CD4-positive, alpha-beta T cell (primary cell): ENCODE measurements around the gene GOLGA6L26. TPM values are rescaled to one million over a fixed set of nuclear protein-coding genes. Genes with fewer than 3 reads are reported as not detected.

Experiments
- total RNA-seq, 174 experiments: library from RNA in 2 of 174; stranded (reverse) in 2 of 174; gene quantifications; one replicate each; pipeline ENCODE4 v1.2.3 and lab custom pipeline; 2021 to 2026

The GOLGA6L26 gene
- total RNA-seq, 2 experiments from 2014 or later, result not detected

Other genes starting within 250 kb of the GOLGA6L26 start
- not detected for gene GOLGA6L1, start 197.4 kb downstream of the GOLGA6L26 start, total RNA-seq
- under 1 TPM; 0.14 TPM for gene GOLGA8S, start 20.6 kb upstream of the GOLGA6L26 start, total RNA-seq
- gene GOLGA6L2, start 113.0 kb upstream of the GOLGA6L26 start, total RNA-seq, result not detected
- gene MKRN3, start 231.5 kb upstream of the GOLGA6L26 start, total RNA-seq, result 1 to 10 TPM; 2.6 to 3.1 TPM